Measurements from ENCODE around the gene C1orf146.
"Not testable (repeated sequence)": the region's sequence is repeated elsewhere in the genome, so short reads cannot be mapped to it uniquely, and the experiment has no call there.

C1orf146 gene, protein sequence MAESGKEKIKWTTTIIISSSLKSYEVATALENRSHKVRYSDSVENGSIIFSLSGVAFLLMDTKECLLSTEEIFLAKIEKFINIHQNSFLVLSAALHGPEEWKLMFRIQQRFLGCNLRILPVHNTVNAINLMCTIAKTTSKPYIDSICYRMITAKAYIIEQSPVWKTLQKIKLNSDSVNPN

DNA sequence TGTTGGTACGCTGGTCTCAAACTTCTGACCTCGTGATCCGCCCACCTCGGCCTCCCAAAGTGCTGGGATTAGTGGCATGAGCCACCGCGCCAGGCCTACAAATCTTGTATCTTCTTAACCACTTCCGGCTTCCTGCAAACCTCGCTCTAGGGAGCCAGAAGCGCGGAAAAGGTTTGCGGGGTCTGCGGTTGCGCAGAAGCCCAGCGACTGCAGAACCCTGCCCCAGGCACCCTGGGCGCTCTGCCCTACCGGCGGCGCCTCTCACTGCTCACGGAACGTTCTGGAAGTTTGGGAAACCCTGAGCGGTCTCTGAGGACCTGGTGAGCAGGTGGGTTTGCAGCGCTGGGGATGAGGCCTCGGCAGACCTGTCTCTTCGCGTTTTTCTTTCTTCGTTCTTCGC lies at the start of gene C1orf146:
C1orf146 (plus strand) TSS at position 195 of the 400 bp plus-strand sequence. CDS start 13,506 bp downstream, outside the sequence.
- DNase-seq = no peak

- no peak for DNase-seq
Observed at GRCh38 chr1:92168657-92169056, 49.1 kb upstream of the C1orf146 start.

DNA sequence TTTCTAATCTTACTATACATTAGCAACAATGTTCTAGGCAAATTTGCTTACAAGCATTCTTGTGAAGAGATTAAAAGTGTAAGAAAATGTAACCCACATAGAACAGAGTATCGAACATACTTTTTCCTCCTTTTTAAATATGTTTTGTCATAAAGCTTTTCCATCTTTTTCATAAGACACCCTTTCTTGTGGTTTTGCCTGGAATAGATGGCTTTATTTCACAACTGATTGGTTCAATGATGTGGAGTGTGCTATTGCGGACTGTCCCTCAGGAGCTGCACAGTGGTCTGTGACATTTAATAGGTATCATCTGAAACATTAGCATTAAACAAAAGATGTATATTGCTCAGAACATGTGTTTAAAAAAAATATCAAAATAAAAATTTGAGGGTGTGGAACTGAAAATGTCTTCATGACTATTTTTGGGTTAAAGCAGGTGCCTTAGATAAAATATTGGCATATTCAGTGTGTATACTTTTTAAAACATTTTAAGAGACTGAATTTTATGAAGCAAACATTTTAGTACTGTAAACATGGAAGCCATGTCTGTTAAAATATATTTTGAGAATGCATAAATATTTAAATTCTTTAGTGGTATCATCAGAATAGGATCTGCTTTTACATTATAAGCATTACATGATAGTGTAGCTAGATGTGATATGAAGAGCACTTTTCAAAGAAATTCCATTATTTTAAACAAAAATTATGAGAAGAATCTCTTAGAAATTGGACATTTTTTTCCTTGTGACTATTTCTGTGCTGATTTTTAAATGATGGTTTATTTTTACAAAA lies 48.3 kb upstream of the C1orf146 start:
- DNase-seq = no peak

DNA sequence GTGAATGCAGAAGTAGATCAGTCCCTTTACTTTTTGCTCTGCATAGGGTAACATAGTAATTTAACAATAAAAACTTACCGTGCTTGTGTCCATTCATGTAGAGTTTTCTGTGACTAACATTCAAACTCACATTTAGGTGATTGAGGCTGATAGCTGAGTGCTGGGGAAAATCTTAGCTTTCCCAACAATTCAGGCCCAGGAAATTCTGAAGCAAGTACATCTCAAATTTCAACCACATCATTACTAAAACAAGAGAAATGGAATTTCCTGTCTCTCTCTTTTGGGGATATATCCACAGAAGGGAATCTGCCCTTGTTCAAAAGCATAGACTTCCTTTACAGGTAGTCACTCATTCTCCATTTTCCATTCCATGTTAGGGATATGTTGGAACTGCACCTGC lies 33.1 kb upstream of the C1orf146 start:
- no peak for DNase-seq

DNA sequence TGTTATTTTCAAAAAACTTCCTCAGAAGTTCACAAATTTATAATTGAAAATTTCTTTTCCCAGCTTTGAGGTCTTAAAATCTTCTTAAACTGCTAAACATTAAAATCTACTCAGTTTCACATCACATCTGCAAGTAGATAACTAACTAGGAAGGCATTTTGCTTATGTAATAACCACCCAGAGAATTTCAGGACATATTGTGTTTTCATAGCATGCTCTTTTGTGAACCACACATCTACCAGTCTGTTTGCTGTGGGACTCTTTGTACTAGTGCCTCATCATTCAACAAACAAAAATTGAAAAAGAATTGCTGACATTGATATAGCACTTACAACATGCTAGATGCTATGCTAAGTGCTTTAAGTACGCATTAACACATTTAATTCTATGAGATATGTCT lies 31.6 kb upstream of the C1orf146 start:
- DNase-seq = no peak

- no peak for DNase-seq
Observed at GRCh38 chr1:92188436-92189255, 29.1 kb upstream of the C1orf146 start.

- no peak for DNase-seq
Observed at GRCh38 chr1:92191726-92192125, 26.0 kb upstream of the C1orf146 start.

DNA sequence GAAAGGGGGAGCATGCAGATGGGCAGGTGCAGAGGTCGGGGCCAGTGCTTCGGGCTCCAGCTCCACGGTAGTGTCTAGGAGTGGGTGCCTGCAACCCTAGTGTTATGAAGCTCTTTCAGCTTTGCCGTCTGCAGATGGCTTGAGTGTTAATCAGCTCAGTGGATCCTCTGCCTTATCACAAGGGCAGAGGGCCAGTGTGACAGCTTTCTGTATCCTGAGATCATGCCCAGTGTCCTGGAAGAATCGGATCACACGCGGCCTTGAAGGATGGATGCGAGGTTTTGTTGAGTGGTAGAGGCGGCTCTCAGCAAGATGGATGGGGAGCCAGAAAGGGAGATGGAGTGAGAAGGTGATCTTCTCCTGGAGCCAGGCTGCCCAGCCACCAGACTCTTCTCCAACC lies 25.5 kb upstream of the C1orf146 start:
- no peak for DNase-seq

- peak; percentile 6 for DNase-seq
Observed at GRCh38 chr1:92194511-92194910, 23.2 kb upstream of the C1orf146 start.

DNA sequence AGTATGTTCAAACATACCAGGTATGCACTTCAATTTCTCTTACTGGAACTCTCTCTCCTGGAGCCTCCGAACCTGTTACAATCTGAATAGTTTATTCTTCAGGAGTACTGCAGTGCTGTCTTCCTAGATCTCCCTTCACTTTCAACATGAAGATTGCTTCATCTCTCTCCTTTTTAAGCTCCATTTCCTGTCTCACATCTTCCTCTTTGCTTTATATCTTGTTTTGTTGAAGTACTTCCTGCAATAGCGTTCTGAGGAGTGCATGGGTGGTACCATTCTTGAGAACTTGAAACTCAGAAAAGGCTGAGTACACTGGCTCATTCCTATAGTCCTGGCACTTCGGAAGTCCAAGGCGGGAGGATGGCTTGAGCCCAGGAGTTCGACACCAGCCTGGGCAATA lies 15.7 kb upstream of the C1orf146 start:
- DNase-seq = peak; percentile 52

- DNase-seq = no peak
Observed at GRCh38 chr1:92203105-92203504, 14.6 kb upstream of the C1orf146 start.

DNA sequence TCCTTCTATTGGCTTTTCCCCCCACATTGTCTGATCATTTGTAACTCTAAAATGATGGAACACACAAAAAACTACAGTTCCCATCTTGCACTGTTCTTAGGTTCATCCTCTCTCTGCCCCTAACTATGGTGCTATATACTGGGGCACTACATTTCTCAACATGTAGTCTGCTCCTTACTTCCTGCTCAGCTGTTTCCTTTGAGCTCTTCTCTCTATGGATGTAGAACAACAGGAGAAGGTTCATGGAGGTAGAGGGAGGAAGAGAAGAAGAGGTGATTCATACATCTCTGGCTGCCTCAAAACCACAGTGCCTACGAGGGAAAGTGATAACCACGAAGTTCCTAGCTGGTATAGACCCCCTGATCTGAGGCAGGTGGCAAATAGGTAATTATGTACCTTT lies 7.0 kb upstream of the C1orf146 start:
- peak; percentile 12 for DNase-seq

DNA sequence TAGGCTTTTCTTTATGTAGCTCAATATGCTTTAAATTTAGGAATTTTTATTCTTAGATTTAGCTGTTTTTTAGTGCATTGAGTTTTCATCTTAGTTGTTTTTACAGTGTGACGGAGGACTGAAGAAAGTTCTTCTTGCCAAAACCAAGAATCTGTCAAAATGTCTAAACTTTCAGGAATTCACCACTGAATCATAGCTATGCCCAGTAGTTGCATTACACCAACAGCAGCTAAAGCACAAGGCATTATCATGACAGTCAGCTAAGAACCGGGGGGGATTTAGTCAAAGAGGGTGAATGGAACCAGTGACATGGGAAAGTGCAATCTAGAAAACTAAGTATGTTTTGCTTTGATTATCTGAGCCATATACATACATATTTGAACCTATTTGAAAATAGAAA lies 6.5 kb upstream of the C1orf146 start:
- no peak for DNase-seq

- no peak for DNase-seq
Observed at GRCh38 chr1:92218559-92218958, 844 bp downstream of the C1orf146 start.

- DNase-seq = no peak
Observed at GRCh38 chr1:92219028-92219427, 1.3 kb downstream of the C1orf146 start.

GRCh38 chr1:92228401-92228800 lies 10.7 kb downstream of the C1orf146 start:
- DNase-seq = no peak

DNA sequence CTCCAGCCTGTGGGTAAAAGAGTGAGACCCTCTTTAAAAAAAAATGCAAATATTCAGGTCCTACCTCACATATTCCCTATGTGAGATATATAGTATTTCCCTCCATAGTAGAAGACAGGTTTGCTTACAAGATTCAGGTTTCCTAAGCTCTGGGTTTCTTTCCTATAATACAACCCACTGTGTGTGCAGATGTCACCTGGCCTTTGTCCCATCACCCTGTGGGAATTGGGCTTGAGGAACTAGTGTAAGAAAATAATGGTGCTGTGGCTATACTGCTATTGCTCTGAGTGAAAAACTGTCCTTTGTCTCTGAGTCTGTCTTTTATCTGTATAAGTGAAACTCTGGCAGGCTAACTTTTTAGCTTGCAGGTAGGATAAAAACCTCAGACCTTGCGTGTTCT lies 13.0 kb downstream of the C1orf146 start:
- no peak for DNase-seq

GRCh38 chr1:92240034-92240433 lies 22.3 kb downstream of the C1orf146 start:
- no peak for DNase-seq

GRCh38 chr1:92244376-92244775 lies 26.7 kb downstream of the C1orf146 start:
- no peak for DNase-seq

- not testable (repeated sequence) for DNase-seq
Observed at GRCh38 chr1:92254714-92255113, 37.0 kb downstream of the C1orf146 start.

- no peak for DNase-seq
Observed at GRCh38 chr1:92259350-92259749, 41.6 kb downstream of the C1orf146 start.

DNA sequence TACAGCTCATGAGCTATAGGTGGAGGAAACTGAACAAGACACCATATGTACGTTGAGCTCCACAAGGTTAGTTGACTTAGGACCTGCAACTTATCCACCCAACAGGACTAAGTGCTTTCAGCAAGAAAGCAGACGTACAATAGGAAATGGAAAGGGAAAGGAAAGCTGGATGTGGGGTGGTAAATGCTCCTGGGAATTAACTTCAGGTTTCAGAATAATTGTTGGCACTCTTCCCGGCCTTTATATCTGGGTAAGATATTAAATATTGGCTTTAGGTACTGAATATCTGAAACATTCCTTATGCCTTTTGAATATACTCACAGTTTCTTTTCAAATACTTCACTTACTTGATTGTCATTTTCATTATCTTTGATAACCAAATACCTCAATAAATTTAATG lies 44.8 kb downstream of the C1orf146 start:
- no peak for DNase-seq

DNA sequence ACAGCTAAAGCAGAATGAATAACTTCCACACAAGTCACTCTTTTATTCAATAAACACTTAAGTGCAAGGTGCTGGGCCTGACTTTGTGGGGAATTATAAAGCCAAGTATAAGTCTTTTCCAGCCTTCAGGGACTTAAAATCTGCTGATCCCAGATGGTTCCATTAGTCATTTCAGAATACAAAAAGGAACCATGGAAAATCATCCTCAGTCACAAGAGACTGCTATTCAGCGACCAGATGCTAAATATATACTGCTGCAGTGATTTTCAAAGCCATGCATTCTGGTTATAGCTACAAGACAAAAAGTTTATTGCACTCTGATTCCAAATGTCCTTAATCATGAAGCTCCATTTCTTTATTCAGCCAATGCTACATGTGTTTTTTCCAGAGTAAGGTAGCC lies 55.3 kb downstream of the C1orf146 start:
- DNase-seq = no peak

DNA sequence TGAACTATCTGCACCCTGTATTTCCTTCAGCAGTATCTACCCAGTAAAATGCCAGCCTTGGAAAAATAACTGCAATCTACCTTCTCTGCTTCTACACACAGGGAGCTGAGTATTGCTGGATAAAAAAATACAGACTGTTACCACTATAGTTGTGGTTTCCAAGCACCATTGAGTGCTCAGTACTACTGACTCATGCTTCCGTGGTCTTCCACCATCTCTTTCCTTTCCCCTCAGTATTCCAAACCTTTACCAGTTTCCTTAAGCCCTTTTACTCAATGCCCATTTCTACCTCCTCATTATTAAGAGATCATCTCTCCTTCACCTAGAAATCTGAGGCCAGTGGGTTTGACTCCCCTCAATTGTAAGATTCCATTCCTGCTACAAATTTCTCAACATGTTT lies 57.2 kb downstream of the C1orf146 start:
- no peak for DNase-seq

Measured in hematopoietic multipotent progenitor cell treated with erythropoietin and hydrocortisone succinate and interleukin-3 and kit ligand, for 4 days (in vitro differentiated cells).